Measurements from ENCODE around the gene CTNNA3. TPM values are rescaled to one million over a fixed set of nuclear protein-coding genes. Genes with fewer than 3 reads are reported as not detected.

Gene CTNNA3
- total RNA-seq, 2 donors from 2014 or later, result 3.2 to 7.2 TPM

GRCh38 chr10:66951896-66952295 is 744.1 kb downstream of the CTNNA3 start:
- Mint-ChIP-seq H3K4me1 (no peaks in the 10 kb centered on the region), H3K27me3 (ENCODE audit: insufficient read depth) (no peaks in the 10 kb centered on the region), H3K4me3 (no peak overlapping the region), H3K36me3 (ENCODE audit: low read depth) (no peaks in the 10 kb centered on the region), H3K27ac (no peak overlapping the region), H3K9me3 (no peaks in the 10 kb centered on the region)
- H3K36me3 ChIP-seq (ENCODE audit: control insufficient read depth, insufficient read depth, low read length), result no peaks in the 10 kb centered on the region
- H3K9ac ChIP-seq (ENCODE audit: extremely low read depth, low read length, poor library complexity, severe bottlenecking), result no peak overlapping the region
- H3K4me3 ChIP-seq (ENCODE audit: low read length), result no peak overlapping the region
- no peaks in the 10 kb centered on the region for H3K4me1 ChIP-seq (ENCODE audit: control insufficient read depth, insufficient read depth, low read length)
- H3K27ac ChIP-seq (ENCODE audit: low read depth, low read length), result no peak overlapping the region
- H3K27me3 ChIP-seq (ENCODE audit: control insufficient read depth, insufficient read depth, low read length, poor library complexity, severe bottlenecking), result no peaks in the 10 kb centered on the region
- TF ChIP-seq, protein P1, sequence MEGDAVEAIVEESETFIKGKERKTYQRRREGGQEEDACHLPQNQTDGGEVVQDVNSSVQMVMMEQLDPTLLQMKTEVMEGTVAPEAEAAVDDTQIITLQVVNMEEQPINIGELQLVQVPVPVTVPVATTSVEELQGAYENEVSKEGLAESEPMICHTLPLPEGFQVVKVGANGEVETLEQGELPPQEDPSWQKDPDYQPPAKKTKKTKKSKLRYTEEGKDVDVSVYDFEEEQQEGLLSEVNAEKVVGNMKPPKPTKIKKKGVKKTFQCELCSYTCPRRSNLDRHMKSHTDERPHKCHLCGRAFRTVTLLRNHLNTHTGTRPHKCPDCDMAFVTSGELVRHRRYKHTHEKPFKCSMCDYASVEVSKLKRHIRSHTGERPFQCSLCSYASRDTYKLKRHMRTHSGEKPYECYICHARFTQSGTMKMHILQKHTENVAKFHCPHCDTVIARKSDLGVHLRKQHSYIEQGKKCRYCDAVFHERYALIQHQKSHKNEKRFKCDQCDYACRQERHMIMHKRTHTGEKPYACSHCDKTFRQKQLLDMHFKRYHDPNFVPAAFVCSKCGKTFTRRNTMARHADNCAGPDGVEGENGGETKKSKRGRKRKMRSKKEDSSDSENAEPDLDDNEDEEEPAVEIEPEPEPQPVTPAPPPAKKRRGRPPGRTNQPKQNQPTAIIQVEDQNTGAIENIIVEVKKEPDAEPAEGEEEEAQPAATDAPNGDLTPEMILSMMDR (conservative IDR thresholded peaks at IDR 0.05), result no peak
- 88 to 89% methylated on average over 1 to 2 of the region's 2 CpGs for WGBS, 2 experiments (ENCODE audit: insufficient coverage in 1 of 2, insufficient read length in 1 of 2)
- DNase-seq, result no peak
- H3K9me3 ChIP-seq (ENCODE audit: control insufficient read depth, low read length), result no peaks in the 10 kb centered on the region

- Mint-ChIP-seq H3K4me3 (no peak overlapping the region), H3K27ac (no peak overlapping the region), H3K27me3 (ENCODE audit: insufficient read depth) (no peaks in the 10 kb centered on the region), H3K9me3 (no peaks in the 10 kb centered on the region), H3K4me1 (no peaks in the 10 kb centered on the region), H3K36me3 (ENCODE audit: low read depth) (no peaks in the 10 kb centered on the region)
- TF ChIP-seq, protein P1 (conservative IDR thresholded peaks at IDR 0.05), result no peak
- no peaks in the 10 kb centered on the region for H3K27me3 ChIP-seq (ENCODE audit: control insufficient read depth, insufficient read depth, low read length, poor library complexity, severe bottlenecking)
- H3K27ac ChIP-seq (ENCODE audit: low read depth, low read length), result no peak overlapping the region
- DNase-seq, result no peak
- H3K4me1 ChIP-seq (ENCODE audit: control insufficient read depth, insufficient read depth, low read length), result no peaks in the 10 kb centered on the region
- no peaks in the 10 kb centered on the region for H3K36me3 ChIP-seq (ENCODE audit: control insufficient read depth, insufficient read depth, low read length)
- H3K9me3 ChIP-seq (ENCODE audit: control insufficient read depth, low read length), result no peaks in the 10 kb centered on the region
- 94% methylated on average over 2 of the region's 2 CpGs; no CpG with 5 or more reads in 1 of the 2 experiments for WGBS, 2 experiments (ENCODE audit: insufficient coverage in 1 of 2, insufficient read length in 1 of 2)
- H3K4me3 ChIP-seq (ENCODE audit: low read length), result no peak overlapping the region
- no peak overlapping the region for H3K9ac ChIP-seq (ENCODE audit: extremely low read depth, low read length, poor library complexity, severe bottlenecking)
These were observed 752.4 kb downstream of the CTNNA3 start for GRCh38 chr10:66943590-66943989.

DNA sequence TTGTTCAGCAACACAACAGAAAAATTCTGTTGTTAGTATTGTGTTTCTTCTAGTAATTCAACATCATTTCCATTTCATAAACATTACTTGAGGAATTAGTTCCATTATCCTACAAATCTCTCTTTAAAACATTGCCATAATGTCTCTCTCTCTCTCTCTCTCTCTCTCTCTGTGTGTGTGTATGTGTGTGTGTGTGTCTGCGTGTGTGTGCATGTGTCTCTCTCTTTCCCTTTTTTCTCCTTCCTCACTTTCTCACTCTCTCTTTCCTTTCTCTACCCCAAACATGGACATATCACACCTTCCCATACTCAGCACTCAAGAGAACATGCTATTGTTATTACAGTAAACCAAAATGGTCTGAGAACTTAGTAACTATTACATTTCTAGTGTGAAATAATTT is 753.6 kb downstream of the CTNNA3 start:
- no peaks in the 10 kb centered on the region for H3K36me3 ChIP-seq (ENCODE audit: control insufficient read depth, insufficient read depth, low read length)
- H3K4me1 Mint-ChIP-seq, result no peaks in the 10 kb centered on the region
- H3K27me3 ChIP-seq (ENCODE audit: control insufficient read depth, insufficient read depth, low read length, poor library complexity, severe bottlenecking), result no peaks in the 10 kb centered on the region
- DNase-seq, result no peak
- no peaks in the 10 kb centered on the region for H3K4me1 ChIP-seq (ENCODE audit: control insufficient read depth, insufficient read depth, low read length)
- H3K36me3 Mint-ChIP-seq (ENCODE audit: low read depth), result no peaks in the 10 kb centered on the region
- H3K27ac ChIP-seq (ENCODE audit: low read depth, low read length), result no peak overlapping the region
- TF ChIP-seq, protein P1 (conservative IDR thresholded peaks at IDR 0.05), result no peak
- no peaks in the 10 kb centered on the region for H3K9me3 Mint-ChIP-seq
- H3K9ac ChIP-seq (ENCODE audit: extremely low read depth, low read length, poor library complexity, severe bottlenecking), result no peak overlapping the region
- no peak overlapping the region for H3K27ac Mint-ChIP-seq
- H3K27me3 Mint-ChIP-seq (ENCODE audit: insufficient read depth), result no peaks in the 10 kb centered on the region
- WGBS, 2 experiments (ENCODE audit: insufficient coverage in 1 of 2, insufficient read length in 1 of 2), result 67% methylated on average over 1 of the region's 1 CpG; no CpG with 5 or more reads in 1 of the 2 experiments
- no peak overlapping the region for H3K4me3 Mint-ChIP-seq
- no peak overlapping the region for H3K4me3 ChIP-seq (ENCODE audit: low read length)
- H3K9me3 ChIP-seq (ENCODE audit: control insufficient read depth, low read length), result no peaks in the 10 kb centered on the region
